Measurements from ENCODE around the gene EPB41L2.
"Not testable (repeated sequence)": the region's sequence is repeated elsewhere in the genome, so short reads cannot be mapped to it uniquely, and the experiment has no call there.

The EPB41L2 gene

DNA sequence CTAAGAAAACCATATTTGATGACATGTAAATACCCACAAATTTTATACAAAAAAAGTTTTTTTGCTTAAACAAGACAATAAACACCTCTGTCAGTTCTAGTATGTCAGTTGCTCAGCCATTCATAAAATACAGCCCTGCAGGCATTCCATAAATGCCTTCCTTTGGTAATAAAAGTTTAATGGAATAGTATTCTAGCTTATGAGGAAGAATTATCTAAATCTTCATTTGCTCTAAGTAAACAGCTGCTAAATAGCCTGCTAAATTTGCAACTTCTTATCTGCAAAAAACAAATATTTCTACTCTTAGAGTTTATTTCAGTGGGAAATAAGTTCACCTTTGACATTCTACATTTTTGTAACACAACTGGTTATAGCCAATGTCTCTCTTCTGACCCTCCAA is 127.1 kb downstream of the EPB41L2 start:
- no peak for FAIRE-seq

DNA sequence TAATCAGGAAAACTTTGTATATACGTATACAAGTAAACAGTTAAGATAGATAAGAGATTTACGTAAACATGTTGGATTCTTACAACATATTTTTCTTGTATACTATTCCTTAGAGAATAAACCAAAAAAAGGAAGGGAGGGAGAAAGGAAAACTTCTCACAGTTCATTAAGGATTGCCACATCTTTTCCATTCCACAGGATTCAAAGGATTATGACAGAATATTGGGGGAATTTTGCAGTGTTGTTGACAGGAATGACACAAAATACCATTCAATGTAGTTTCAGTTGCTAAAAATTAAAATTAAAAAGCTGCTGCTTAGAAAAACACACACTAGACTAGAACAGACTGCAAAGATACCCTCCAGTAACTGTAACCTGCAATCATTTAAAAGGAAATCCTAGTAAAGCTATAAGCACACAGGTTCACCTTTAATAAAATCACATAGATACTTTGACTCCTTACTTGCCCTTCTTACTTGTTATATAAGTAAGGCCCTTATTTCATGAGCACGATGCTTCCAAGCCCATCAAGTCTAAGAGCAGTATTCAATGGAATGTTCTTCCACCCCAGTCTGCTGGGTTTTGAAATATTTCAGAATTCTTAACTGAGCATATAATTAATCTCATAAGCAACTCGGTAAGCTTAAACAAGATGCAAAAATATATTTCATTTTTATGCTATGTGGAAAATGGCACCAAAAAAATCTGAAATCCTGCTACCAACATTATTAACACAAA is 128.0 kb downstream of the EPB41L2 start:
- FAIRE-seq, result no peak

DNA sequence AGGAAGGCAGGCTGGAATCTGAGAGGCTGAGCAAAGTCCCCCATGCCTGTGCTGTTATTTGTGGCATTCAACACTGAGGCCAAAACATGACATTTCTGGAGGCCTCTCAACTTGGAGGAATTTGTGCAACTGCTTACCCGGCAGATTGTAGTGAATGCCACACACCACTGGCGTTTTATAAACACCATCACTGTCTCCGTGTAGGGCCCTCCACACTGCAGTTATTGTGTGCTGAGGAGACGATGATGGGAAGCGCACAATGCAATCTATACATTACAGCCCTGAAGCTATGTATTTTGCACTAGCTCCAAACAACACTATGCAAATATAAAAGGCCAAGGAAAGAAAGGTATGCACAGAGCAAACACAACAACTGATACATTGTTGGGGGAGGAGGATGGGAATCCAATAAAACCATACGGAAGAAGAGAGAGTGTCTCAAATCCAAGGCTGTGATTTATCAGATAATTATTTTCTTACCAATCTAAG is 129.3 kb downstream of the EPB41L2 start:
- no peak for FAIRE-seq

DNA sequence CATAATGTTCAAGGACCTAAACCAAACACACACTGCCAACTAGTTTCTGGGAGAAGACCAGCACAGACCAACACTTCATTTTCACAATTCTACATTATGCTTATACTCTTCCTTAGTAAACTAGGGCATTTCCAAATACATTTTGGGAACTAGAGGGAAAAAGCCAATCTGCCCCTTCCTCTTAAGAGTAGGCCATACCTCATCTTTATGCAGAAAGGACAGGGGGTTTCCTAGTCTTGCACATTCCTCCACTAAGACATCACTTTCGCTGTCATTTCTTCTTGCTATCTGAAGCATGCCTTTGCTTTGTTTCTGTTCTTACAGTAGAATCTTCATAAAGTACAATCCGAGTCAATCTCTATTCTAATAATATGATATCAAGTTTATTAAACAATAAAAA is 130.1 kb downstream of the EPB41L2 start:
- FAIRE-seq, result no peak

DNA sequence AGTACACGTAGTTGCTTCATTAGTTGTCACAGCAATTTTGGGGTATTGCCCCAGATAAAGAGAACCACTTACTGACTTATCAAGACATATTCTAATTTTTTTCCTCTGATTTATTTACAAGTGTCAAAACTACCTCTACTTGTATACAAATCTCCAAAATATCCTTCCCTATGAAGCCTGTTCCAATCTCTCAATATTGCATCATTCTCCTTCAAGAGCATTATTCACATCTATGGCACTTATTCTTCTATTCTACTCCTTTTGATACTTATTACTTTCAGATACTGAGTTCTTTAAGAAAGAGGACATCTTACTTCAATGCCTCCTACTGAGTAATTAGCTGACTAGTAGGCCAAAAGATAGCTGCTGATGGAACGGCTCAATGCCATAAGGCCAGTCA is 130.6 kb downstream of the EPB41L2 start:
- FAIRE-seq, result no peak

DNA sequence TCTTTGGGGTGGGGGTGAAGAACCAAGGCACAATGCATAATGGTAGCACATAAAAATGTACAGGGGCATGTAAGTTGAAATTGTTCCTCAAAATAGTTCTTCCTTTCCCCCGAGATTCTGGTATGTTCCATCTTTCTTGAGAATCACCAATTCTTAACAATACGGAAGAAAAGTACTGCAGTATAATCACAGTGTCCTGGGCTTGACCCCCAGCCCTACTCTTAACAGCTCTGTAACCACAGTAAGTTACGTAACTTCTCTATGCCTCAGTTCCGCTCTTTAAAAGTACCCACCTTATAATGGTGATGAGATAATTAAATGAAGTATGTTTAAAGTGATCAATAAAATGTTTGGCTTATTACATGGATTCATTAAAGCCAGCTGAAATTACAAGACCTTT is 131.4 kb downstream of the EPB41L2 start:
- FAIRE-seq, result no peak

DNA sequence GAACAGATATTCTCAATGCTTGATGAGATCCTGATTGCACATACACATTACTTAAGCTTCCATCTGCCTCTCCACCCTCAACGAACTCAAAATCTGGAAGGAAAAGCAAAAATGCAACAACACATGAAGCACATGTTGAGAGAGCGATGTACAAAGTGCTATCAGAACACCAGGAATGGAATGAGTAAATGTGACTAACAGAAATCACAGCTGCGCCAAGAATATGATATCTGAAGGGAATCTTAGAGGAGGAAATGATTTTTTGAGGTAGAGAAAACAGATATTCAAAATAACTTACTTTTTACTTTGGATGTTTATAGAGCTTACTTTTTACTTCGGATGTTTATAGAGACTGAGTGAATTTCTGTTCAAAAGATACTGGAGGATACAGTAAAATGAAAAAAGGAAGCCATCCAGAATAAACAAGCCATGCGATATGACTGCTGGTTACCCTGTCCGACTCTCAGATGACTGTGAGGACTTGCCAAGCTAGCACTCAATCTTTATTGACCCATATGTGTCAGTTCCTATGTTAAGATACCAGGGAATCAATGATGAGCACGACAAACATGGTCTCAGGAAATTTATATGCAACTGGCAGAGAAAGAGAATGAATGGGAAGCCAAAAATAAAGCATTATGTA is 133.9 kb downstream of the EPB41L2 start:
- FAIRE-seq, result no peak

DNA sequence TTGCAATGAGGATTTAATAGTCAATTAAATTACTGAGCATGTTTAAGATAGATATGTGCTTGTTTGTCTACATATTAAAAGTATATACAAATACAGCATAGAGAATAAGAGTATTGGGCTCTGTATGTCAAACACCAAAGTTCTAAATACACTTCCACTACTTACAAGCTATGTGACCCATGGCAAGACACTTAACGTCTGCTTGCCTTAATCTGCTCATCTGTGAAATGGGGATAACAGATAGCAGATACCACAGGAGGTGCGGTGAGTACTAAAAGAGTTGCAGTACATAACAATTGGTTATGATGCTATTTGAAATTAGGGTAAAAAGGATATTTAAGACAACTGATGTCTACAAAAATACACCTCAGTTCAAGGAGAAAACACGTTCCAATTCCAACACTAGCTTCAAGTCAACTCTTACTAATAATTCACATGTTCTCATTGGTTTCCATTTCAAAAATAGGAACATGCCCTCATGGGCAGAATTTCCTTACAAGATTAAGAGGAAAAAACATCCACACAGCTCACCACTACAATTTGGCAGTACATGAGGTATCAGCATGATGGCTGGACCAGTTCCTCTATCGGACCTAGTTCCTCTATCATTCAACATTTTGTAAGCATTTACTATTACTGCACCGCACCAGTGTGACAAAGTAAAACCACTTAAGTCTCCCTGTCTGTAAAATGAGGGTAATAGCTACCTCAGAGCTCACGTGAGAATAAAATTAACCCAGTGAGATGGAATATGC is 134.7 kb downstream of the EPB41L2 start:
- no peak for FAIRE-seq

DNA sequence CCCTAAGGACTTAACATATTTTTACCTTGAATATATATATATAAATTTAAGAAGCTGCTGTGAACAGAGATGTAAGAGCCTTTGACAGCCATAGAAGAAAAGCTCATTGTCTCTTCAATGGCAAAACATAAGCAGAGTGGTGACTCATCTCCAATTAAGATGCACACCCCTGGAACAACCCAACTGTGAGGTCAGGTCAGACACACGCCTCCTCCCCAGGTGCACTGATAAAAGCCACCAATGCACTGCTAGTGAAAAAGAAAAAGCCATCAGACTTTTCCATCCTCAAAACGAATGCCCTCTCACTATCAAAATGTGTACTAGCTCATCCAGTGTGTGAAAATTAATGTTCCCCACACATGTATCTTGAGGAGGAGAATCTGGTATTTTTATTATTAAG is 135.7 kb downstream of the EPB41L2 start:
- FAIRE-seq, result no peak

DNA sequence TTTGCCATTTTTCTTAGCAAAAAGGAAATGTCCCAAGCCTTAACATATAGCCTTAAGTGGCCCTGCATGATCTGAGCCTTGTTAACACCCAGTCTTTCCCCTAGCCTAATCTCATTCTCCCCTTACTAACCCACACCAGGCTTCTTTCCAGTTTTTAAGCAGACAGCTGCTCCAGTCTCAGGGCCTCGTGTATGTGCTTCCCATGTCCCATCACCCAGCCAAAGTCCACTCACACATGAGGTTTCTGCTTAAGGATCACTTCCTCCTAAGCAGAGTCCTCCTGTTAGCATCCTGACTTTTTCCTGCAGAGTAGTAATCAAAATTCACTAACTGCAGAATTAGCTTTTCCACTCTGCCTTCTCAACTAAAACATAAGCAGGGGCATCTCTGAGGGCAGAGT is 139.7 kb downstream of the EPB41L2 start:
- no peak for FAIRE-seq

DNA sequence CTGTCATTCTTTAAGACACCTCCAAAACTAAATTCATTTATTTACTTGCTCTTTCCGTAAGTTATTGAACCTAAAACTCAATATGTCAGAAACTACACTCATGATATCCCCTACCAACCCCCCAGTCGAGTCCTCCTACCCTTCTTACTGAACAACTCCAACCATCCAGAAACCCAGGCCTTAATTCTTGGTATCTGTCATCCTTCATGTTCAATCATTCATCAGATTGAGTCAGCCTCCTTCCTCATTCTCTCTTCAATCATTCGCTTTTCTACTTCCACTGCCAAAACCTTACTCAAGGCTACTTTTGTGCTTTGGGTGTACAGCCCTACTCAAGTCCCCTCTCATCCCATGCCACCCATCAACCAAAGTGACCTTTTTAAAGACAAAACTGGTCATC is 140.1 kb downstream of the EPB41L2 start:
- no peak for FAIRE-seq

DNA sequence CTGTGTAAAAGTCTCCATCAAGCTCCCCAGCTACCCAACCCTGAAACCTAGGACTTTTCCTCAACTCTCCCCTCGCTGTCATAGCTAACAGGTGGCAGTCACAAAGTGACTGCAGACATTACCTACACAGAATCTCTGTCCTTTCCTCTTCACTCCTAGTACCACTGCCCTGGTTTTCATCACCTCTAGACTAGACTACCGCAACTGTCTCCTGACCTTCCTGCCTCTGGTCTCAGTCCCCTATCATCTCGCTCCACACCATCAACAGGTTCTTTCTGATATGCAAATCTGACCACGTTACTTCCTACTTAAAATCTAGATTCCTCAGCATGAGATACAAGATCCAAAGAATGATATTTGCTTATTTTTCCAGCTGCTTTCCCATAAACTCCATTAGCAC is 142.1 kb downstream of the EPB41L2 start:
- no peak for FAIRE-seq

DNA sequence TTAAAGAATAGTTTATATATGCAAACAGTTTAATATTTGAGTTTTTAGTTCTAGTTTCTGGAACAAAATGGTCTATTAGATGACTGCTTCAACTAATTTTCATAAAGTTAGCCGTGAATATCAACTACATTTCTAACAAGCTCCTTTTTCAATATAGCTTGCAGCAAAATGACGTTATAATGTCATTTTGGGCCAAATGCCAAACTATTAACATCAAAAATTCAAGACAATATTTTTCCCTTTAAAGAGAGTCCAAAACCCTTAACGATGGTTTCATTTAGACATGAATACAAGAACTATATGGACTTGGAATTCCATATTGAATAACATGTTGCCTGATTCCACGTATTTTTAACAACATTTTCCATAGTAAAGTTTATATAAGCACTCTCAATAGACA is 144.9 kb downstream of the EPB41L2 start:
- no peak for FAIRE-seq

DNA sequence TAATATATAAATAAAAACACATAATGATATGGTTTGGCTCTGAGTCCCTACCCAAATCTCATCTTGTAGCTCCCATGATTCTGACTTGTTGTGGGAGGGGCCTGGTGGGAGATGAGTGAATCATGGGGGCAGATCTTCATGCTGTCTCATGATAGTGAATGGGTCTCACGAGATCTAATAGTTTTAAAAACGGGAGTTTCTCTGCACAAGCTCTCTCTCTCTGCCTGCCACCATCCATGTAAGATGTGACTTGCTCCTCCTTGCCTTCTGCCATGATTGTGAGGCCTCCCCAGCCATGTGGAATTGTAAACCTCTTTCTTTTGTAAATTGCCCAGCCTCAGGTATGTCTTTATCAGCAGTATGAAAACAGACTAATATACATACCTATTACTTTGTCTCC is 147.4 kb downstream of the EPB41L2 start:
- FAIRE-seq, result not testable (repeated sequence)

DNA sequence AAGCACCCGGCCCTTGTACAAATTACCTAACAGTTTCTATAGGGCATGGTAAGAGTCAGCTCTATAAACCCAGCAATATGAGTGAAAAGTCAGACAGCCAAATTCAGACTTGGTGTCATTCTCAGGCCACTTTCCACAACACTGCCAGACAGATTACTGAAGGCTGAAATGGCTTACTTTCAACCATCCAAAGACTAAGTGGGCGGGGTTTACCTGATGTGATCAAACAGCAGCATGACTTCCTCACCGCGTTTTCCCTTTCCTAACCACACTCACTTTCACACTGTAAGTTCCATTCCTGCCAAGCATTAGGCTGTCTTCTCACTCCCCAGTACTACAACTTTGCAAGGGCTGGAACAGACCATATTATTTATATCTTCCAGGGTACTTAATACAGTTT is 149.9 kb downstream of the EPB41L2 start:
- FAIRE-seq, result no peak

DNA sequence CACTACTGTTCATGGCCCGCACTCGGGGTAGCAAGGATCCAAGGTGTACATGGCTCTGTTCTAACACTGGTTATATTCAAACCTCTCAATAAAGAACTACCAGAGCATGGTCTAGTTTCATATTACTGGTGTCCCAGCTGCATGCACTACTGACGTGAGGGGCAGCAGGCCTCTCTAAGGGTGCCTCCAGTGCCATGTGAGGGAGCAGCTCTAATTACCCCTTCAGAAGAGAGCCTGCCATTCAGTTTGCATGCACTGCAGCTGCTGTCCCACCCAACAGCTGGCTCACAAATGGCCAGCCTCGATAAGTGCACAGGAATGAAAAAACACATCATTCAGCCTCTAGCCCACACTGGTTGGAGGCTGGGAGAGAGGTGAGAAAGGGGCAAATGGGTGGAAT is 150.6 kb downstream of the EPB41L2 start:
- FAIRE-seq, result no peak

DNA sequence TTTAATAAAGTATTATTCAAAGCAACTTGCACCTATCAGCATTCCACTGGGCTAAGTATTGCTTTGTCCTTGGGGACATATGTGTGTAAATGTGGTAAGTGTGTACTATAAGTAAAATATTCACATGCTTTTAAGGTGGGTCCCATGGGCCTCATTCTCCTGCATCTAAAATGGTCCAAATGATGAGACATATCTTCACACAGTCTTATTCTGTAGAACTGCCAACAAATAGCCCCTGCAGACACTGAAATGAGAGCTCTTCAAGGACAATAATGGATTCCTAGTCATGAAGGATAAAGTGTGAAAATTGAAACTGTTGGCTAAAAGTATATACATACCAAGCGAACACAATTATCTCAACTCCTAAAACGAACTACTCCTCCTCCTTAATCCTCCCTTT is 154.1 kb downstream of the EPB41L2 start:
- FAIRE-seq, result no peak

DNA sequence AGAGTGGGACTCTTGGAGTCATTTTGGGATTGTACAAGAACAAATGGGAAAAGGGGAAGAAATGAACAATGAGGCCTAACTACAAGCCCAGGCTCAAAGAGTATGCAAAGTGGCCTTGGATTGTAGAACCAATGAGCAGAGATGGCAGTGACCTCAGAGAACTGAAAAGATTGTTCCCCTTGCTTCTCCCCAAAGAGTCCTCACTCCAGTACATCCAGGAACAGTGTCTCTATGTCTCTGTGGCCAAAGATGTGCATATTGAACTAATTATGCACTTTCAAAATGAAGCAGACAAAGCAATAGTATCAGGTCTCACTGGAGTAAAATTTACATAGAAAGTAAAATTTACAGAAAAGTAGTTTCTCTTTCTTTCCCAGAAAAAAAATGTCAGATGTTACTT is 154.9 kb downstream of the EPB41L2 start:
- FAIRE-seq, result no peak

DNA sequence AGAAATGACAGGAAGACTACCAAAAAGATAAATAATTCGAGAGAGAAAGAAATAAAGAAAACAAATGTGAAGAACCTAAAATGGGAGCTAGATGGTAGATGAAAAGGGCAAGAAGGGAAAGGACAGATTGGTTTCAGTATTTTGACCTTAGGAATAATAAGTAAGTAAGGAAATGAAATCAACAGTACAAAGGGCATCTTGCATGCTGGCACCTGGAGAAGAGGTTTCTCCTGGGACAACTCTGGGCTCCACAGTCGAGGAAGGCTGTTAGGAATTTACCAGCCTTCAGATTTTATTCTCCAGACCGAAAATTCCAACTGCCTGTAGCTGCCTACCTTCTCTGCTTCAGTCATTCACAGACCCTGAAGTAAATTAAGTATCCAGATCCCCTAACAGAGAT is 155.4 kb downstream of the EPB41L2 start:
- FAIRE-seq, result no peak

DNA sequence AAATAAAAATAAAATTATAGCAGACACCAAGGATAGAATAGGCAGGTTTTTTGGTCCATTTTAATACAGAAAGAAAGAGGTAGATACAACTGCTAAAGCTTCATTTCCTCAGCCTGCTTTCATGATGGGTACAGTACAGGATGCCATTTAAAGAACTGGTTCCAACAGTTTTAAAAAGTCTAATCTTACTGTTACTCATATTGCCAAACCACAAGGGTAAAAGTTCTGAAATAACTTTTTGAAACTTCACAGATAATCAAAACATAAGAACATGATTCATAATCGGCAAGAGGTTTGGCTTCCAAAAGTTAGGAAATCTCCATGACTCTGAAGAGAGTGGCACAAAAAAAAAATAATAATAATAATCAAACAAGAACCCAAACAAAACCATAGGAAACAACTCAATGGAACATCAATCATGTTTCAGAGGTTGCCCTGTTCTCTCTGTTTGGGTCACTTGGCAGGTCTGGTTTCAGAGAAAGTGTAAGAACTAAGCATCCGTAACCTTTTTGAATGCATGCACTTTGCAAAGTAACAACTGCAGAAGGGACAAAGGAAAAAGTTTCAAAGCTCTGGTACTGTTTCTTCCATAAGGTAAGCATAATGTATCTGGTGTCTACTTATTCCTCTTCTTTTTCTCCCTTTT is 156.2 kb downstream of the EPB41L2 start:
- FAIRE-seq, result no peak

DNA sequence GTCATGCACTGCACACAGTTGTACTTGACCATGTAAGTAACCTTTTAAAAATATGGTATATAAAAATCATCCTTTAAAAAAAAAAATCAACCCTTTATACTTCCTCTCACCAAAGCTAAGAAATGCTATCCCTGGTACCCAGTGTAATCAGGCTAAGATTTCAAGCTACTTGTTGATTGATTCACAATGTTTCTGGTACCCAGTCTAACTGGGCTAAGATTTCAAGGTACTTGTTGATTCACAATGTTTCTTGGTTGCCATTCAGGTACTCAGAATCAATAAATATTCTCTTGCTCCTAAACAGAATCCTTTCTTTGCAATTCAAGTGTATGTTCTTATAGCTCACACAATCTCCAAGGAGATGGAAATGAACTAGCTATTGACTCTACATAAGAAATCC is 159.4 kb downstream of the EPB41L2 start:
- FAIRE-seq, result no peak

DNA sequence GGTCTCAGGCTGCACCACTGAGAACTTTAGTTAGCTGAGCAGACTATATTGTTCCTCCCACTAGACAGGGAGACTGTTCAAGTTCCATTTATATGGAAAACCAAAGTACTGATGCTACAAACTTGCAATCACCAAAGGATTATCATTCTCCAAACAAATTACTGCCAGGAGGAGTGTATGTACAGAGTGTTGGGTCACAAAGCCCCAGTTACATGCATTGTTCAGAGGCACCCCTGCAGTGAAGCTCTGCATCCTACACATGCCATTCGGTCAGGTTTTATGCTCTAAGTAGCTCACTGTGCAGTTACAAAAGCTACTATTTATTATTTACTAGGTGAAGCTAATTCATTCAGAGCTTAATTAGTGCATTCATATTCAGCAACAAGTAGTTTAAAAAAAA is 160.0 kb downstream of the EPB41L2 start:
- no peak for FAIRE-seq

DNA sequence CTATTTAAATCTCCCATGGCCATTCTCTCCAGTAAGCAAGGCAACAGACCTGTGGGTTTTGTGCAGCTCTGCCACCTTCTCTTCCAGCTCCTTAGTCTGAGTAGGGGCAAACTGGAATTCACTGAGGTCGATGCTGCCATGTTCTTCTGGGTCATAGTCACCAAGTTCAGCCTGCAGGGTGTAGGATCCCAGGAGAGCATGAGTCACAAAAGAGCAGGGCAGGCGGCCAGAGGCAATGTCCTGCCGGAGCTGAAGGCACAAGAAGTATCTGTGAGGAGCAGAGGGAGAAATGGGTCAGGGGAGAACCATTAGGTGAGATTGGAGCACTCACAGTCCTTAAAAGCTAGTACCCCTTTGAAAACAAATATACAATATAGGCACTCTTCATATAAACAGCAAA is 162.1 kb downstream of the EPB41L2 start:
- no peak for FAIRE-seq

DNA sequence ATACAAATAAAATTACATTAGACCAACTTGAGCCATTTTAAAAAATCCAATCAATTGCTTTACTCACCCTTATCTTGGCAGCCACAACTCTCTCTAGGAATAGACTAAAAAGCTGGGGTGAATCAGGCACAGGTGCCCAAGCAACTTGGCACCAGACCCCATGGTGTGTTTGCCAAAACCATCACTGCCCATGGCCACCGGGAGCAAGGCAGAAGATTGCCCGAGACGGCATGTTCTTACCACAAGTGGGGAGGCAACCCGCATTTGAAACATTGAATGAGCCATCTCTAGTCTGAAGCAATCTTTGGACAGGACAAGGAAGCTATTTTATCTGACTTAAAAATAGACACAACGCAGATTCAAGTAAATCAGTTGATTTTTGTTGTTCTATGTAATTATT is 166.8 kb downstream of the EPB41L2 start:
- FAIRE-seq, result no peak
